Germinal center (tissue), 1 donor: Measurements from ENCODE around the gene CHERP.
A peak's percentile ranks its signal among the peaks of the same experiment; 100 is the strongest.
"Not testable (repeated sequence)": the region's sequence is repeated elsewhere in the genome, so short reads cannot be mapped to it uniquely, and the experiment has no call there.

Source experiments
- DNase-seq: peaks from one replicate; pipeline ENCODE4 v3.0.0; 2012; ENCODE audit warnings: mixed read lengths, low spot score

Gene CHERP

GRCh38 chr19:16520074-16520973 is 21.9 kb downstream of the CHERP start:
- no peak for DNase-seq

GRCh38 chr19:16519230-16519687 is 23.0 kb downstream of the CHERP start:
- no peak for DNase-seq

GRCh38 chr19:16518483-16519229 is 23.6 kb downstream of the CHERP start:
- no peak for DNase-seq

- DNase-seq = no peak
Measured at GRCh38 chr19:16518061-16518460, 24.2 kb downstream of the CHERP start.

- DNase-seq = no peak
Measured at GRCh38 chr19:16516923-16517610, 25.2 kb downstream of the CHERP start.

GRCh38 chr19:16516381-16516780 is 25.9 kb downstream of the CHERP start:
- DNase-seq = no peak

GRCh38 chr19:16514383-16515019 is 27.7 kb downstream of the CHERP start:
- DNase-seq = no peak

- not testable (repeated sequence) for DNase-seq
Measured at GRCh38 chr19:16512611-16513010, 29.6 kb downstream of the CHERP start.

- no peak for DNase-seq
Measured at GRCh38 chr19:16509141-16510061, 32.8 kb downstream of the CHERP start.

- no peak for DNase-seq
Measured at GRCh38 chr19:16508546-16508945, 33.7 kb downstream of the CHERP start.

GRCh38 chr19:16506961-16507360 is 35.3 kb downstream of the CHERP start:
- no peak for DNase-seq

- not testable (repeated sequence) for DNase-seq
Measured at GRCh38 chr19:16506161-16506560, 36.1 kb downstream of the CHERP start.

GRCh38 chr19:16504271-16504670 is 38.0 kb downstream of the CHERP start:
- DNase-seq = no peak

GRCh38 chr19:16497837-16498236 is 44.4 kb downstream of the CHERP start:
- DNase-seq = no peak

- no peak for DNase-seq
Measured at GRCh38 chr19:16497042-16497441, 45.2 kb downstream of the CHERP start.

- DNase-seq = no peak
Measured at GRCh38 chr19:16496613-16496983, 45.6 kb downstream of the CHERP start.

- DNase-seq = peak; percentile 97
Measured at GRCh38 chr19:16495982-16496612, 46.1 kb downstream of the CHERP start, which contains the start of the genes C19orf44 and CALR3. C19orf44 (plus strand) TSS chr19:16496394; CDS start chr19:16500793, 4,399 bp downstream. CALR3 (minus strand) TSS chr19:16496167; CDS start chr19:16496129, 38 bp downstream.

- DNase-seq = not testable (repeated sequence)
Measured at GRCh38 chr19:16486476-16486875, 55.8 kb downstream of the CHERP start.

GRCh38 chr19:16482745-16483144 is 59.5 kb downstream of the CHERP start:
- no peak for DNase-seq

GRCh38 chr19:16477311-16477710 is 64.9 kb downstream of the CHERP start:
- DNase-seq = no peak
